WTC11 (cell line): ENCODE data around the gene CCDC80.

Experiments used
- ATF2 ChIP-seq: sonication (generic); formaldehyde crosslinking; IDR thresholded peaks from 2 replicates; pipeline ENCODE4 v1.8.1; 2022; ENCODE audit warnings: low read depth, missing genetic modification reagents, borderline replicate concordance
- CREB1 ChIP-seq: sonication (generic); formaldehyde crosslinking; IDR thresholded peaks from 2 replicates; pipeline ENCODE4 v1.8.0; 2023; ENCODE audit warnings: mild to moderate bottlenecking, missing genetic modification reagents
- CTCF ChIP-seq: fragments of 200-600 bp; IDR thresholded peaks from 2 replicates; pipeline ENCODE4 v1.8.0; 2022; ENCODE audit warnings: antibody characterized with exemption
- ETV6 ChIP-seq: sonication (generic); formaldehyde crosslinking; IDR thresholded peaks from 2 replicates; pipeline ENCODE4 v1.8.1; 2022; ENCODE audit warnings: mild to moderate bottlenecking, missing genetic modification reagents
- FOXP1 ChIP-seq: sonication (generic); formaldehyde crosslinking; IDR thresholded peaks from 2 replicates; pipeline ENCODE4 v1.8.0; 2022; ENCODE audit warnings: missing genetic modification reagents, mild to moderate bottlenecking, moderate library complexity, borderline replicate concordance
- MAX ChIP-seq: sonication (generic); formaldehyde crosslinking; IDR thresholded peaks from 2 replicates; pipeline ENCODE4 v1.8.0; 2022; ENCODE audit warnings: mild to moderate bottlenecking, missing genetic modification reagents
- NFYB ChIP-seq: sonication (generic); formaldehyde crosslinking; conservative IDR thresholded peaks from 2 replicates; pipeline ENCODE4 v1.8.0; 2022; ENCODE audit warnings: low read depth, missing genetic modification reagents
- NR2C2 ChIP-seq: sonication (generic); formaldehyde crosslinking; IDR thresholded peaks from 2 replicates; pipeline ENCODE4 v1.8.0; 2022; ENCODE audit warnings: mild to moderate bottlenecking, missing genetic modification reagents
- OVOL2 ChIP-seq: fragments of 250-450 bp; sonication (Bioruptor Pico); IDR thresholded peaks from 2 replicates; pipeline ENCODE4 v1.9.0; 2021; ENCODE audit warnings: mild to moderate bottlenecking, borderline replicate concordance
- SMAD4 ChIP-seq: sonication (generic); formaldehyde crosslinking; IDR thresholded peaks from 2 replicates; pipeline ENCODE4 v1.8.0; 2022; ENCODE audit warnings: mild to moderate bottlenecking, missing genetic modification reagents
- SP1 ChIP-seq: sonication (generic); formaldehyde crosslinking; conservative IDR thresholded peaks from 2 replicates; pipeline ENCODE4 v1.8.1; 2022; ENCODE audit warnings: missing genetic modification reagents
- TP53 ChIP-seq: sonication (generic); formaldehyde crosslinking; IDR thresholded peaks from 2 replicates; pipeline ENCODE4 v1.8.1; 2023; ENCODE audit warnings: mild to moderate bottlenecking, missing genetic modification reagents
- USF1 ChIP-seq: sonication (generic); formaldehyde crosslinking; IDR thresholded peaks from 2 replicates; pipeline ENCODE4 v1.8.0; 2022; ENCODE audit warnings: mild to moderate bottlenecking, missing genetic modification reagents
- ZBTB21 ChIP-seq: sonication (generic); formaldehyde crosslinking; IDR thresholded peaks from 2 replicates; pipeline ENCODE4 v1.8.1; 2023; ENCODE audit warnings: mild to moderate bottlenecking, missing genetic modification reagents, borderline replicate concordance

GRCh38 chr3:112647122-112647521 lies 6.2 kb upstream of the CCDC80 start:
- TF ChIP-seq CREB1 (CRISPR knock-in tag) (no peak), OVOL2 (CRISPR knock-in tag) (no peak), CTCF (no peak), FOXP1 (CRISPR knock-in tag) (no peak), ATF2 (CRISPR knock-in tag) (no peak), SP1 (CRISPR knock-in tag) (no peak), ZBTB21 (CRISPR knock-in tag) (no peak), TP53 (CRISPR knock-in tag) (no peak), SMAD4 (CRISPR knock-in tag) (no peak), NFYB (CRISPR knock-in tag) (no peak), MAX (CRISPR knock-in tag) (no peak), NR2C2 (no peak), ETV6 (CRISPR knock-in tag) (no peak), USF1 (no peak)
